MCF 10A (cell line): ENCODE measurements around the gene ERCC6L2. TPM values are rescaled to one million over a fixed set of nuclear protein-coding genes. Genes with fewer than 3 reads are reported as not detected.

Experiments used
- BruUV-seq: library from RNA; stranded (reverse); fragments of 400-500 nt; replicated peaks from 2 replicates; lab custom pipeline; 2021; lab: Mats Ljungman, UMichigan
- CTCF ChIA-PET: fragments of 300-600 bp; sonication (Branson Sonifier 250); formaldehyde crosslinking; extraction: SDS; loops from one replicate; lab custom pipeline; 2021; ENCODE audit warnings: antibody characterized with exemption, inconsistent platforms; lab: Yijun Ruan, JAX
- POLR2A ChIA-PET: fragments of 300-600, 350-650 bp; sonication (Branson Sonifier 250); formaldehyde crosslinking; extraction: SDS; loops from one replicate; lab custom pipeline; 2020; ENCODE audit warnings: antibody characterized with exemption, inconsistent platforms; lab: Yijun Ruan, JAX
- DNase-seq: peaks from one replicate; pipeline ENCODE4 v3.0.0-alpha.2; 2018; ENCODE audit not compliant: unreplicated experiment
- H3K27ac Mint-ChIP-seq: one replicate; pipeline ENCODE4 v1.8.0; 2022; ENCODE audit warnings: mild to moderate bottlenecking, low read depth, mixed read lengths; ENCODE audit not compliant: unreplicated experiment
- H3K27me3 Mint-ChIP-seq: one replicate; pipeline ENCODE4 v1.8.0; 2022; ENCODE audit warnings: mixed read lengths; ENCODE audit not compliant: insufficient read depth, unreplicated experiment
- H3K36me3 Mint-ChIP-seq: one replicate; pipeline ENCODE4 v1.8.0; 2022; ENCODE audit warnings: mild to moderate bottlenecking, moderate library complexity, mixed read lengths; ENCODE audit not compliant: insufficient read depth, unreplicated experiment
- H3K4me1 Mint-ChIP-seq: one replicate; pipeline ENCODE4 v1.8.0; 2022; ENCODE audit warnings: mixed read lengths; ENCODE audit not compliant: insufficient read depth, unreplicated experiment
- H3K4me3 Mint-ChIP-seq: one replicate; pipeline ENCODE4 v1.8.0; 2022; ENCODE audit warnings: mild to moderate bottlenecking, moderate library complexity, mixed read lengths; ENCODE audit not compliant: unreplicated experiment
- H3K9me3 Mint-ChIP-seq: one replicate; pipeline ENCODE4 v1.8.0; 2022; ENCODE audit warnings: mixed read lengths; ENCODE audit not compliant: unreplicated experiment
- intact Hi-C: fragments of 100-400 bp; cut with micrococcal nuclease; formaldehyde crosslinking; loops from 2 replicates; pipeline ENCODE4 v1.14.1; 2022
- total RNA-seq: library from RNA; stranded (reverse); gene quantifications from 2 replicates; pipeline ENCODE4 v1.2.3, GENCODE V29; 2022
- TF ChIP-seq, protein P1 (sequence below): fragments of 200-600 bp; IDR thresholded peaks from one replicate; pipeline ENCODE4 v1.8.0; 2022; ENCODE audit warnings: antibody characterized with exemption, mild to moderate bottlenecking; ENCODE audit not compliant: unreplicated experiment

ERCC6L2 gene
- total RNA-seq, 1 experiment from 2014 or later, result 26.9 TPM

DNA sequence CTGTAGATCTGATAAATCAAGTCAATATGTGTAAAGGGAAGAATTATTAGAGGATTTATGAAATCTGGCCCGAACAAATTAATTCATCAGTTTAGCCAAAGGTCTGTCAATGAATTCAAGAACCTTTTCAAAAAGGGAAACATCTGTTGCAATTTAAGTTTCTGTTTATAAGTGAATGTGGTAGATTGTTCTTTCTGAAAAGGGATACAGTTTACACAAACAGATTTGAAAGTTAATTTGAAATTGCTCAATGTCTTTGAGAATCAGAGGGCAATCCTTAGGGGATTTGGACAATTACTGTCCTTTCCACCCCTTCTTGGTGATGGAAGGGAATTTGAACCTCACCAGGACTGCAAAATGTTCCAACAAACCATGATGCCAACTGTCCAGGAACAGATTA, 29.7 kb upstream of the ERCC6L2 start:
- intact Hi-C loops, result no loop called here
- Mint-ChIP-seq H3K4me1 (peaks cover 6% of the 10 kb centered on the region), H3K27ac (no peak overlapping the region)

DNA sequence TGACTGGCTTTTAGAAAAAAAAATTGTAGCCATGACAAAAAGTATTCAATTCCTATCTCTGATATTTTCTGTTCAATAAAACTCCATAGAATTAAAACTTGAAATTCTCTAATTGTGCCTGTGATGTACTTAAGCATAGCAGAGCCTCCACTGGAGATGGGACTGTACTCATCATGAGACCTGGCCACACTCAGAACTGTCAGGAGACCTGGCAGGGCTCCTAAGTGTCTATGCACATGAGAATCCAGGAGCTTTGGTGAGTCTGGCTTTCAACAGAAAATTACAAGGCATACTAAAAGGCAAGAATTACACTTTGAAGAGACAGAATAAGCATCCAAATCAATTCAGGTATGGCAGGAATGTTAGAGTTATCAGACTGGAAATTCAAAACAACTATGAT, 26.7 kb upstream of the ERCC6L2 start:
- Mint-ChIP-seq H3K4me3 (no peak overlapping the region), H3K27ac (no peak overlapping the region), H3K36me3 (peaks cover 15% of the 10 kb centered on the region), H3K9me3 (no peaks in the 10 kb centered on the region), H3K27me3 (no peaks in the 10 kb centered on the region), H3K4me1 (peaks cover 17% of the 10 kb centered on the region)
- TF ChIP-seq, protein P1, sequence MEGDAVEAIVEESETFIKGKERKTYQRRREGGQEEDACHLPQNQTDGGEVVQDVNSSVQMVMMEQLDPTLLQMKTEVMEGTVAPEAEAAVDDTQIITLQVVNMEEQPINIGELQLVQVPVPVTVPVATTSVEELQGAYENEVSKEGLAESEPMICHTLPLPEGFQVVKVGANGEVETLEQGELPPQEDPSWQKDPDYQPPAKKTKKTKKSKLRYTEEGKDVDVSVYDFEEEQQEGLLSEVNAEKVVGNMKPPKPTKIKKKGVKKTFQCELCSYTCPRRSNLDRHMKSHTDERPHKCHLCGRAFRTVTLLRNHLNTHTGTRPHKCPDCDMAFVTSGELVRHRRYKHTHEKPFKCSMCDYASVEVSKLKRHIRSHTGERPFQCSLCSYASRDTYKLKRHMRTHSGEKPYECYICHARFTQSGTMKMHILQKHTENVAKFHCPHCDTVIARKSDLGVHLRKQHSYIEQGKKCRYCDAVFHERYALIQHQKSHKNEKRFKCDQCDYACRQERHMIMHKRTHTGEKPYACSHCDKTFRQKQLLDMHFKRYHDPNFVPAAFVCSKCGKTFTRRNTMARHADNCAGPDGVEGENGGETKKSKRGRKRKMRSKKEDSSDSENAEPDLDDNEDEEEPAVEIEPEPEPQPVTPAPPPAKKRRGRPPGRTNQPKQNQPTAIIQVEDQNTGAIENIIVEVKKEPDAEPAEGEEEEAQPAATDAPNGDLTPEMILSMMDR, result no peak
- no peak for DNase-seq
- intact Hi-C loops, result no loop called here
- POLR2A ChIA-PET, result no interaction called here
- CTCF ChIA-PET, result interaction anchor here (0.7 kb wide), 1 partner anchor 25 kb away, joined by 4 read pairs; no protein-coding TSS in a partner anchor
- no TSS peak for BruUV-seq

More for the DNA sequence above, 29.7 kb upstream of the ERCC6L2 start:
- POLR2A ChIA-PET, result interaction anchor here (0.7 to 0.8 kb wide), 2 partner anchors 13 to 131 kb away, joined by 3 to 4 read pairs; no protein-coding TSS in a partner anchor
- Mint-ChIP-seq H3K4me3 (no peak overlapping the region), H3K27me3 (no peaks in the 10 kb centered on the region), H3K36me3 (peaks cover 7% of the 10 kb centered on the region), H3K9me3 (no peaks in the 10 kb centered on the region)
- CTCF ChIA-PET, result interaction anchor here (1.1 to 1.3 kb wide), 2 partner anchors 12 kb away, joined by 3 to 4 read pairs; no protein-coding TSS in a partner anchor
- DNase-seq, result no peak
- no TSS peak for BruUV-seq
- TF ChIP-seq, protein P1, result no peak

DNA sequence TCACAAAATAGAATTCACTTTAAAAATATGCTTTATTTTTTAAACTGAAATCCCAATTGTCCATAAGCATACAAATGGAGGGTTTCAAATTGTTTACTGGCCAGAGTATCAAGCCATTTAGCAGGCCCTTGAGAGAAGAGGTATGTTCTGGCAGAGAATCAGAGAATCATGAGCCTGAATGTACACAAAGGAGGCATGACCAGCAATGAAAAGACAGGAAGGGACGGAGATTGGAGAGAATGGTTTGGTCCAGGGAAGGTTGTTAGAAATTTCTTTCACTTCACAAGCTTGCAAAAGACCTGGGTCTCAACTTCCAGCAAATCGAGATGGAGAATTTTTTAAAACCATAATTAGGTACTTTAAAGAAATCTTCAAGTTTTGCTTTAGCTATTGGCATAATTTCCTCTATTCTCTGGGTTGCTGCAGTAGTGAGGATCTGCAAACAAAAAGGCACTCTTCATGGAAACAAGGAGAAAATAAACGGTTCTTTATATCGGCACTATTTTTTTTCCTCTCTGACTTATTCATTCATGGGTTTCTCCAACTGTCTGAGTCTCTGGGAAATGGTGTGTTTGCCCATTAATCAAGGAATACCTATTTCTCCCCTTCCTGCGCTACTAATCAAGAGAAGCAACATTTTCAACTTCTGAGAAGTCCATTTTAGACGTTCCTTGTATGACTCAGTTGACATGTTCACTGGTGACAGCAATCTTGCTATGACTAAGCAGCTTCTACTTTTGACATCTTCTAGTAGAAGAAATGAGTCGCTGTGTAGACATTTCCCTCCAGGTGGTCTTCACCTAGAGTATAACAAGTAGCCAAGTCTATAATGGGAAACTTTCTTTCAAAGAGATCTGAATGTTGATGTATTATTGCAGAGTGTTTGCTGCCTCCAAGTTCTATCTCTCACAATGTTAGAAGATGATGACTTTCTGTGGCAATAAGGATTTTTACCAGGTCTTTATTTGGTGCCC, 23.1 kb upstream of the ERCC6L2 start:
- Mint-ChIP-seq H3K4me1 (peaks cover 47% of the 10 kb centered on the region), H3K4me3 (no peak overlapping the region), H3K27me3 (no peaks in the 10 kb centered on the region), H3K36me3 (peaks cover 15% of the 10 kb centered on the region), H3K9me3 (no peaks in the 10 kb centered on the region), H3K27ac (no peak overlapping the region)
- ChIA-PET CTCF (interaction anchor here (2.0 kb wide), 1 partner anchor 125 kb away, joined by 5 read pairs; no protein-coding TSS in a partner anchor), POLR2A (interaction anchor here (0.6 to 10.4 kb wide), 5 partner anchors 11 to 759 kb away, joined by 3 to 78 read pairs (median 3); partner anchors contain the start of gene ERCC6L2)
- peak; percentile 18 for DNase-seq
- TF ChIP-seq, protein P1, result no peak
- no TSS peak for BruUV-seq
- intact Hi-C loops, result no loop called here

DNA sequence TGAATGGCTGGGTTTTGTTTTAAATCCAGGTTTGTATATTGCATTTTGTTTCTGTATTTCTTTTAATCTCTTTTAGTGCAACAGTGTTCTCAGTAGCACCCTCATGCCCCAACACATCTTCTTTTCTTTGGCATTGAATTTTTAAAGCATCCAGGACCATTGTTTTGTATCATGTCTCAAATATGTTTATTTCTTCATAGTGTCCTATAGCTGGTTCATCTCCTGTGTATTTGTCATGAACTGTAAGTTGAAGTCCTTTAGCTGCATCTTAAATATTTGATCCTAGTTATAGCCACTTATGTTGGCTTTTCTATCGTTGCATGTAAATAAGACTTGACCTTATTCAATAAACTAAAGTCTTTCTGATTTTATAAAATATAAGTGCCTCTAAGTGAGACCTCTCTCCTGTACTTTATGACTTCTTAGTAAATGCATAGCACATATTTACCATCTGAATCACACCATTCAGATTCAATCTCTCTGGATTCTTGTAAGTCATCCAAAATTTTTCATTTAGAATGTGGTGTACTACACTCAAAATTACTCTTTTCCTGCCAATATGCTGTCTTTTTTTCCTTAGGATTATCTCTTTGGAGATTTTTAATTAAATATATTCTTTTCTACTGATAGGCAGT, 21.0 kb upstream of the ERCC6L2 start:
- H3K4me1 Mint-ChIP-seq, result peaks cover 60% of the 10 kb centered on the region
- CTCF ChIA-PET, result interaction anchor here (0.7 kb wide), 1 partner anchor 1233 kb away, joined by 4 read pairs; no protein-coding TSS in a partner anchor
- H3K36me3 Mint-ChIP-seq, result peaks cover 9% of the 10 kb centered on the region
- H3K4me3 Mint-ChIP-seq, result peak overlapping the region; percentile 6
- TF ChIP-seq, protein P1, result no peak
- H3K27ac Mint-ChIP-seq, result peak overlapping the region; percentile 75
- BruUV-seq, result no TSS peak
- intact Hi-C loops, result no loop called here
- DNase-seq, result peak; percentile 36
- POLR2A ChIA-PET, result interaction anchor here (0.8 to 10.4 kb wide), 6 partner anchors 21 to 363 kb away, joined by 3 to 78 read pairs (median 4); partner anchors contain the start of gene ERCC6L2
- no peaks in the 10 kb centered on the region for H3K27me3 Mint-ChIP-seq
- no peaks in the 10 kb centered on the region for H3K9me3 Mint-ChIP-seq
